Measurements from ENCODE around the gene ANO7.

DNA sequence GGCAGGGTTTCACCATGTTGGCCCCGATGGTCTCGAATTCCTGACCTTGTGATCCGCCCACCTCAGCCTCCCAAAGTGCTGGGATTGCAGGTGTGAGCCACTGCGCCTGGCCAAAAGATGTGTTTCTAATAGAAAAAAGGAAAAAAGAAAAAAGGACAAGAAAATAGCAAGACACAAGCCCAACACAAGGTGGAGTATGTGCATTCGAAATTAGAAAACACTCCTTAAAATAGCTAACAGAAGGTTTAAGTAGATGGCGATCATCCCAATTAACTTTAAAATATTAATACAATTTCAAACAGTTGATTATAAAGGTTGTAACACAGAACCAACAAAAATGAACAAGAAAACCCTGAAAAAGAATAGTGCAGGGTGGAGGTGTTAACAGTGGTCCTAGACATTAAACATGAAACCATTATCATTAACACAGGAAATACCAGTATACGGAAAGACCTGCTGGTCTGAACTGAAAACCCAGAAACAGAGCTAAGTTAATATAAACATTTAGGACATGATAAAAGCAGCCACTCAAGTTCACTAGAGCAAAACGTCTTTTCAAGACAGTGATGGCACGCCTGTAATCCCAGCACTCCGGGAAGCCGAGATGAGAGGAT, 69.0 kb downstream of the ANO7 start:
- TF ChIP-seq EZH2 (IDR thresholded peaks at IDR 0.05; ENCODE audit: insufficient read depth, poor library complexity, severe bottlenecking) = no peak
- TF ChIP-seq EZH2phosphoT487 (IDR thresholded peaks at IDR 0.05; ENCODE audit: insufficient read depth, low read depth) = no peak

All from GM23248 (cell line).